Measurements from ENCODE around the gene ITGA8. TPM values are rescaled to one million over a fixed set of nuclear protein-coding genes. Genes with fewer than 3 reads are reported as not detected.

ITGA8 gene
- total and polyA plus RNA-seq, 12 donors, result 4.7 to 46.0 (median 22.2) TPM

DNA sequence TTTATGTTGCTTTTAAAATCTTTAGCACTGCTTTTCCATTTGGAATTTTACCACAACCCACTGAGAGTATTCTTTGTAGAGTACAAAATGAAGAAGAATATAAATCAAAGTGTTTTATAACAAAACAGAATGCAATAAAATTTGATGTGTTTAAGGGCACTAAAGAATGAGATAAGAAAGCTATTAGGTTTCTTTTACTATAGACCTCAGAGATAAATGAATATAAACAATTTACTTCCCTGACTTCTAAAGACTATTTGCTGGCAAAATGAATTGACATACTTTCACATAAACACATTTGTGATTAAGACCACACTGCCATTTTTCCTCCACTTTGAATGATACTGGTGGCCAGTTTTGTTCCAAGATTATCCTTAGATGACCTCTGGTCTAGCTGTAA, 124.5 kb downstream of the ITGA8 start:
- H3K27ac ChIP-seq, result no peak overlapping the region

DNA sequence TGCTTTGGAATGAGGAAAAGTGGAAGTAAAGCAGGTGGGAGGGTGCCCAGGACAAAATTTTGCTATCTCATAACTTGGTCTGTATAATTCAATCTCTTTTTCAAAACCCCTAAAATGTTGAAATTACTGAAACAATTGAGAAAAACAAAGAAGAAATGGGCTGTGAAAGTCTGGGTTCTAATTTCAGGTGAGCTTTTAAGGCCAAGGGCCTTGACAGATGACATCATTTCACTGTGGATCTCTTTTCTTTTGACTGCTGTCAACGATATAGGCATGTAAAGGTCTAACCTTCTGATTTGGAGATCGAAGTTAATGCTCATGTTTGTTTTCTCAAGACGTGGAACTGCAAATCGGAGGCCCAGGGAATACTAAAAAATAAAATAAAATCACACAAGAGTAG, 127.8 kb downstream of the ITGA8 start:
- Histone ChIP-seq H3K9me3 (replicated peaks in 1 of 3) (no peaks in the 10 kb centered on the region), H3K4me3 (no peak overlapping the region), H3K27ac (no peak overlapping the region), H3K27me3 (no peaks in the 10 kb centered on the region), H3K36me3 (replicated peaks in 1 of 2) (no peaks in the 10 kb centered on the region), H3K4me1 (replicated peaks in 1 of 2) (no peaks in the 10 kb centered on the region)
- no peak for DNase-seq
- 87 to 91% (median 90%) methylated on average over 4 of the region's 4 CpGs for WGBS, 4 donors
- TF ChIP-seq, protein P1, sequence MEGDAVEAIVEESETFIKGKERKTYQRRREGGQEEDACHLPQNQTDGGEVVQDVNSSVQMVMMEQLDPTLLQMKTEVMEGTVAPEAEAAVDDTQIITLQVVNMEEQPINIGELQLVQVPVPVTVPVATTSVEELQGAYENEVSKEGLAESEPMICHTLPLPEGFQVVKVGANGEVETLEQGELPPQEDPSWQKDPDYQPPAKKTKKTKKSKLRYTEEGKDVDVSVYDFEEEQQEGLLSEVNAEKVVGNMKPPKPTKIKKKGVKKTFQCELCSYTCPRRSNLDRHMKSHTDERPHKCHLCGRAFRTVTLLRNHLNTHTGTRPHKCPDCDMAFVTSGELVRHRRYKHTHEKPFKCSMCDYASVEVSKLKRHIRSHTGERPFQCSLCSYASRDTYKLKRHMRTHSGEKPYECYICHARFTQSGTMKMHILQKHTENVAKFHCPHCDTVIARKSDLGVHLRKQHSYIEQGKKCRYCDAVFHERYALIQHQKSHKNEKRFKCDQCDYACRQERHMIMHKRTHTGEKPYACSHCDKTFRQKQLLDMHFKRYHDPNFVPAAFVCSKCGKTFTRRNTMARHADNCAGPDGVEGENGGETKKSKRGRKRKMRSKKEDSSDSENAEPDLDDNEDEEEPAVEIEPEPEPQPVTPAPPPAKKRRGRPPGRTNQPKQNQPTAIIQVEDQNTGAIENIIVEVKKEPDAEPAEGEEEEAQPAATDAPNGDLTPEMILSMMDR (IDR thresholded peaks at IDR 0.05), result no peak
- no peak for TF ChIP-seq POLR2A (IDR thresholded peaks at IDR 0.05)
- intact Hi-C loops (cut with DNase I), result no loop called here

More for the DNA sequence above, 124.5 kb downstream of the ITGA8 start:
- no peaks in the 10 kb centered on the region for H3K36me3 ChIP-seq (replicated peaks in 1 of 2)
- H3K4me1 ChIP-seq (replicated peaks in 1 of 2), result no peaks in the 10 kb centered on the region
- no peaks in the 10 kb centered on the region for H3K9me3 ChIP-seq (replicated peaks in 1 of 3)
- no peak for TF ChIP-seq POLR2A (IDR thresholded peaks at IDR 0.05)
- TF ChIP-seq, protein P1 (IDR thresholded peaks at IDR 0.05), result no peak
- no peak overlapping the region for H3K4me3 ChIP-seq
- no peaks in the 10 kb centered on the region for H3K27me3 ChIP-seq
- no peak for DNase-seq
- intact Hi-C loops (cut with DNase I), result no loop called here

DNA sequence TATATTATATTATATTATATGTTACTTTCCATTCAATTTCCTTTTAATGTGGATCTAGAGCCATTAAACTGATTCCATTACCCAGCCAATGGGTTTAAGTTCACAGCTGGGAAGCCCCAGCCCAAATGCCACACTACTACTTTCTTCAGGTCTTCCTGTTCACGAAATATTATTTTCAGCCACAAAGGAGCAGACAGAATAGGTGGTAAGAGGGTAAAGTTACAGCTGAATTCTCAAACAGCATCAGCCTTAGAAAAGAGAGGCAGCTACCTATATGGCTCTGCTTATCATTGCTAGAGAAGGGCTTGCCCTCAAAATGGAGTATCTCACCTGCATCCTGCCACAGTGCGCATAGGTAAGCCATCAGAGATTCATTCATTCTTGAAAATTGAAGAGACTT, 128.3 kb downstream of the ITGA8 start:
- Histone ChIP-seq H3K36me3 (replicated peaks in 1 of 2) (no peaks in the 10 kb centered on the region), H3K4me1 (replicated peaks in 1 of 2) (no peaks in the 10 kb centered on the region), H3K9me3 (replicated peaks in 1 of 3) (no peaks in the 10 kb centered on the region), H3K27me3 (no peaks in the 10 kb centered on the region), H3K4me3 (no peak overlapping the region), H3K27ac (no peak overlapping the region)
- 81 to 88% (median 87%) methylated on average over 2 of the region's 2 CpGs for WGBS, 4 donors
- intact Hi-C loops (cut with DNase I), result no loop called here
- no peak for DNase-seq
- no peak for TF ChIP-seq POLR2A (IDR thresholded peaks at IDR 0.05)
- TF ChIP-seq, protein P1 (IDR thresholded peaks at IDR 0.05), result no peak

DNA sequence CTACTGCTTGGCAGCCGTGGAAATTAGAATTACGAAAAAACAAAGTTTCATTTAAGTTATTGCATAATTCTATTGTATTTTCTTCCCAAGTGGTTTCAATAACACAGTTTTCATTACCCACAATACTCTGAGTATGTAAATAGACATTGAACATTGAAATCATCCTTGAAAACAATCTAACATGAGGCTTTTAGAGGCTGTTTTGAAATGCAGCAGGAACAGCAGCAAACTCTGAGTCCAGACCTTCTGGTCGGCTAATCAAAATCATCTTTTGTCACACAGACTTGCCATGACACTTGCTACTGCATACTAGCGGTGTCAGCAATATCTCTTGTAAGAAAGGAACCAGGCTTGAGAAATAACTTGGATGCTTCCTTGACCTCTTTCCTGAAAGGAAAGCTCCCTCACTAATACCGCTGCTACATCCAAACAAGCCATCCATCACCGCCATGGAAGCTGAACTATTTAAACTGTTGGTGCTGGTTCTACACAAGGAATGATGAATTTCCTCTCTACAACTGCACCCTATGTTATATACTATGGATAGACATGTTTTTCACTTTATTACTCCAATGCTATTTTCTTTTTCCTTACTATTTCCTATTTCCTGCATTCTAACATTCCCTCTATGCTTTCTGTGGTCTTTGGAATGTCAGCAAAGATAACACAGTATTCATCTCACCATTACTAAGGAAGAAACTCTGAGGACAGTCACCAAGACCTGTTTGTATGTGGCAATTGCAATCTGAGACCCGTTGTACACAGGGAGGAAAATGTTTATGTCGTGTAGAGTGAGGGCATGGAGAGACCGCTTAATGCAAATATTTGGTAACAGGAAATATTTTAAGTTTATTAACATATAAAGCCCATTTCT, 130.8 kb downstream of the ITGA8 start:
- intact Hi-C loops (cut with DNase I), result loop anchor here in 1 of 2 donors (10.0 kb wide), 1 partner anchor 136 kb away; no protein-coding TSS in a partner anchor
- Histone ChIP-seq H3K27ac (no peak overlapping the region), H3K9me3 (replicated peaks in 1 of 3) (no peaks in the 10 kb centered on the region), H3K4me3 (no peak overlapping the region), H3K27me3 (no peaks in the 10 kb centered on the region), H3K36me3 (replicated peaks in 1 of 2) (no peaks in the 10 kb centered on the region), H3K4me1 (replicated peaks in 1 of 2) (no peaks in the 10 kb centered on the region)
- no peak for TF ChIP-seq POLR2A (IDR thresholded peaks at IDR 0.05)
- TF ChIP-seq, protein P1 (IDR thresholded peaks at IDR 0.05), result no peak
- no peak for DNase-seq
- WGBS, 4 donors, result 48 to 64% (median 57%) methylated on average over 9 of the region's 9 CpGs
